OCI-LY7 (cell line): ENCODE measurements around the gene SLC26A6.

Source experiments
- CTCF ChIP-seq: fragments of 200-600 bp; sonication (generic); conservative IDR thresholded peaks from 2 replicates; pipeline ENCODE4 v1.5.1; 2014; ENCODE audit warnings: mild to moderate bottlenecking, antibody characterized with exemption, low read length, moderate library complexity, mixed read lengths
- EZH2phosphoT487 ChIP-seq: fragments of 200-600 bp; sonication (generic); IDR thresholded peaks from 2 replicates; pipeline ENCODE4 v1.6.1; 2018; ENCODE audit warnings: low read depth, borderline replicate concordance, mild to moderate bottlenecking, mixed run types, antibody characterized with exemption, low read length, moderate library complexity, mixed read lengths

GRCh38 chr3:48636149-48636655 lies 941 bp upstream of the SLC26A6 start:
- TF ChIP-seq CTCF (no peak), EZH2phosphoT487 (no peak)
